Measurements from ENCODE around the gene PDSS2. TPM values are rescaled to one million over a fixed set of nuclear protein-coding genes. Genes with fewer than 3 reads are reported as not detected.
"Not testable (repeated sequence)": the region's sequence is repeated elsewhere in the genome, so short reads cannot be mapped to it uniquely, and the experiment has no call there.

The PDSS2 gene
- total RNA-seq, 1 donor from 2014 or later, result 10.7 TPM

- no peak for TF ChIP-seq CTCF (IDR thresholded peaks at IDR 0.05; ENCODE audit: unreplicated experiment)
- peaks cover 61% of the 10 kb centered on the region for H3K27me3 Mint-ChIP-seq (ENCODE audit: low read depth)
- no peaks in the 10 kb centered on the region for H3K36me3 Mint-ChIP-seq
- H3K4me1 Mint-ChIP-seq, result peaks cover 25% of the 10 kb centered on the region
- DNase-seq (ENCODE audit: low spot score in 2 of 2, unreplicated experiment in 2 of 2), result peak; percentile 48 to 64
- peak within 1 kb of the TSS; percentile 78 for H3K4me3 Mint-ChIP-seq
- H3K27ac Mint-ChIP-seq, result peak within 1 kb of the TSS; percentile 58
- no peaks in the 10 kb centered on the region for H3K9me3 Mint-ChIP-seq
Observed at GRCh38 chr6:107489636-107490565, 30.5 kb upstream of the PDSS2 start, which contains the start of gene SOBP. Gene SOBP (plus strand): TSS chr6:107490117. CDS start chr6:107490617, 500 bp downstream.

DNA sequence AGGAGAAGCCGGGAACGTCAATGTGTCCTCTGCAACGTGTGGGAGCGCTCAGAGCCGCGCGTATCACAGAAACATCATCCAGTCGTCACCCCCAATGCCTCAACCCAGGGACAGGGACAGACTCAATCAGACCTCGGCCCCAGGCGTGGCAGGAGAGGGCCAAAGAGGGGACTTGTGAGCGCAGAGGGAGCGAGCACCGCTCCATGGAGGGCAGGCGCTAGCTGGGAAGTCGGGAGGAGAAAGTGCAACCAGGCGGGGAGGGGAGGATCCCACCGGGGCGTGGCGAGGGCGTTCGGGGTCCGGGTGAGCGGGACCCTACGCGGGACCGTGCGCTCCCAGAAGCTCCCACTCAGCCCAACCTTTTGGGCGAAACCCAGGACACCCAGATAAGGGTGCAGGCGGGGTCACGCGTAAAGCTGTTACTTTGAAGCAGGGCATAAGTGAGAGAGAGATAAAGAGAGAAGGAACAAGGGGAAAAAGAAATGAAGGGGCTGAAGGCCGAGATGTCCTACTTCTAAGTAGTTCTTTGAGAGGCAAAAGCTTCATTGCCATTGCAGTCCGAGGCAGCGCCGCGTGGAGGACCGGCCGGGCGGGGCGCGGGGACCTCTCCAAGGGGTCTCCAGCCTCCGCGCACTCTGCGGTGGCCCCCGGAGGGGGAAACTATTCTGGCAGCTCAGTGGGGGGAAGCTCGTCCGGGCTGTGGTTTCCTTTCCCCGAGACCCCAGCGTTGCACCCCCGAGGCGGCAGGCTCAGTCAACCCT is 29.7 kb upstream of the PDSS2 start:
- Mint-ChIP-seq H3K9me3 (no peaks in the 10 kb centered on the region), H3K36me3 (no peaks in the 10 kb centered on the region), H3K27ac (peak overlapping the region; percentile 15), H3K27me3 (ENCODE audit: low read depth) (peaks cover 65% of the 10 kb centered on the region), H3K4me1 (peaks cover 22% of the 10 kb centered on the region), H3K4me3 (peak overlapping the region; percentile 78)
- peak in 1 of 2 experiments; percentile 59 for DNase-seq (ENCODE audit: low spot score in 2 of 2, unreplicated experiment in 2 of 2)
- no peak for TF ChIP-seq CTCF (IDR thresholded peaks at IDR 0.05; ENCODE audit: unreplicated experiment)

DNA sequence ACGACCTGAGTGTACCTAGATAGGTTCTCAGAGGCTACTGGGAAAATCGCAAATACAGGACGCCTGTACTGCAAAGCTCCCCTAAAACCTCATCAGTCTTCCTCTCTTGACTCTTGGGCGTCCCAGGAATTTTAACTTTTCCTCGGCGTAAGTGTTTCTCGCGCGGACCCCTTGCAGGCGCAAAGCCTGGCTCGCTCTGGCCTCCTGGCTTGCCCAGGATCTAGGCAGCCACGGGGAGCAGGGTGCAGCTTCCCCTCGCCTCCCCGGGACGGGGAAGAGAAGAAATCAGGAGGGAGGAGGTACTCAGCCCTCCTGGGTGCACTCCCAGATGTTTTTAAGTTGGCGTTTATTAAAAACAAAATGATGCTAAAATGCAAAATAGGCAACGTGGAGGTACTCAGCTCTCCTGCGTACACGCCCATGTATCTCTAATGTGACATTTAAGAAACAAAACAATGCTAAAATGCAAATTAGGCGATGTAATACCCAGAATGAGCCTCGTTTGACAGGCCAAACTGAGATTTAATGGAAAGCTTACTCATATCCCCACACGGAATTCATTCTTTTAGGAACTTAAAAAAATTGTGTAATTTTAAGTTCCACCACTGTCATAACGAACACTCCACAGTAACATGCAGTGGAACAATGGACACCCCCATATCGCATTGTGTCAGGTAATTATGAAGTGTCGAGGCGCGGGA is 29.0 kb upstream of the PDSS2 start:
- peaks cover 22% of the 10 kb centered on the region for H3K4me1 Mint-ChIP-seq
- H3K36me3 Mint-ChIP-seq, result no peaks in the 10 kb centered on the region
- H3K9me3 Mint-ChIP-seq, result no peaks in the 10 kb centered on the region
- H3K4me3 Mint-ChIP-seq, result peak overlapping the region; percentile 78
- no peak overlapping the region for H3K27ac Mint-ChIP-seq
- no peak for DNase-seq (ENCODE audit: low spot score in 2 of 2, unreplicated experiment in 2 of 2)
- peaks cover 67% of the 10 kb centered on the region for H3K27me3 Mint-ChIP-seq (ENCODE audit: low read depth)
- no peak for TF ChIP-seq CTCF (IDR thresholded peaks at IDR 0.05; ENCODE audit: unreplicated experiment)

DNA sequence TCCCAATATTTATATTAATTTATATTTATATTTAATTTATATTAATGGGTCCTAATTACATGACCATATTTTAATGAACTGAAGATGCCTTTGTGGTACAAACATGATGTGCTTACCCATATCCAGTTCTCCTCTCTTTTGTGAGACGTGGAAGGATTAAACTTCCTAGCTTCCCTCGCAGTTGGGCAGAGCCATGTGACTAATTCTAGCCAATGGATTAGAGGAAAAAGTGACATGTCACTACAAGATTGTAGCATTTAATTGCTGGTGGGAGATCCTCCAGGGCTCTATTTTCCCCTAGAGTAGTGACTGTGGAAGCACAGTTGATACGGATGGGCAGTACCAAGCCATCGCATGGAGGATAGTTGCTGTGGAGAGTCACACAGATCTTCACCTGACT is 25.8 kb upstream of the PDSS2 start:
- peaks cover 16% of the 10 kb centered on the region for H3K4me1 Mint-ChIP-seq
- DNase-seq (ENCODE audit: low spot score in 2 of 2, unreplicated experiment in 2 of 2), result no peak
- H3K27ac Mint-ChIP-seq, result no peak overlapping the region
- H3K9me3 Mint-ChIP-seq, result no peaks in the 10 kb centered on the region
- H3K27me3 Mint-ChIP-seq (ENCODE audit: low read depth), result peaks cover 69% of the 10 kb centered on the region
- no peaks in the 10 kb centered on the region for H3K36me3 Mint-ChIP-seq
- H3K4me3 Mint-ChIP-seq, result no peak overlapping the region
- no peak for TF ChIP-seq CTCF (IDR thresholded peaks at IDR 0.05; ENCODE audit: unreplicated experiment)

DNA sequence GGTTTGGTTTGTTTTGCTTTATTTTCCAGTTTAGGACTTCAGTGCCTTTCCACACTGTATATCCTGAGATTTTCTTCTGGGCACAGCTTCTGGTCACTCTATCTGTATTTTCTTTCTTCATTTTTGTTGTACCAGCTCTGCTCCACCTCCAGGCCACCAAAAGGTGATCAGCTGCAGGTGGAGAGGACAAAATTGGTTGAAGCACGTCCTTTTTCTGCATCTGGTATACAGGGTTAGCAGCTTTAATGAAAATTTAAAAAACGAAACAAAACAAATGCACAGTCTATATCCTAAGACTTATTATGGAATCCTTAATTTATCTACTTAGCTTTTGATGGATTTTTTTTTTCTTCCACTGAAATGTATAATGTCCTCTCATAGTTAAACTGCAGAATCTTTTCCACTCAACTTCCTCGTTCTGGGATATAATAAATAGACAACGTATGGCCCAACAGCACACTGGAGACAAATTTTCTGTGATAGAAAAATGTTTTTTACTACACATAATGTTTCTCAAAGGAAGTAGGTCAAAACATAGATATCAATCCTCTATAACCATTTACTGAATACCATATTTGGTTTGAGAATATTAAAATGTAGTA is 19.8 kb upstream of the PDSS2 start:
- H3K27ac Mint-ChIP-seq, result no peak overlapping the region
- no peaks in the 10 kb centered on the region for H3K4me1 Mint-ChIP-seq
- H3K4me3 Mint-ChIP-seq, result no peak overlapping the region
- H3K27me3 Mint-ChIP-seq (ENCODE audit: low read depth), result peaks cover 25% of the 10 kb centered on the region
- no peak for DNase-seq (ENCODE audit: low spot score in 2 of 2, unreplicated experiment in 2 of 2)
- no peaks in the 10 kb centered on the region for H3K36me3 Mint-ChIP-seq
- H3K9me3 Mint-ChIP-seq, result no peaks in the 10 kb centered on the region
- TF ChIP-seq CTCF (IDR thresholded peaks at IDR 0.05; ENCODE audit: unreplicated experiment), result no peak

- not testable (repeated sequence) for H3K36me3 Mint-ChIP-seq; H3K4me1 Mint-ChIP-seq; H3K27ac Mint-ChIP-seq; DNase-seq (ENCODE audit: low spot score in 2 of 2, unreplicated experiment in 2 of 2); H3K4me3 Mint-ChIP-seq; H3K9me3 Mint-ChIP-seq
- peaks cover 11% of the 10 kb centered on the region for H3K27me3 Mint-ChIP-seq (ENCODE audit: low read depth)
Observed at GRCh38 chr6:107475826-107476225, 16.5 kb upstream of the PDSS2 start.

GRCh38 chr6:107475360-107475759 is 16.0 kb upstream of the PDSS2 start:
- H3K4me3 Mint-ChIP-seq; H3K9me3 Mint-ChIP-seq; DNase-seq (ENCODE audit: low spot score in 2 of 2, unreplicated experiment in 2 of 2); H3K4me1 Mint-ChIP-seq; H3K27me3 Mint-ChIP-seq (ENCODE audit: low read depth); H3K36me3 Mint-ChIP-seq; H3K27ac Mint-ChIP-seq: not testable (repeated sequence)
